Panc1 (cell line): ENCODE data around the gene HDAC1.

Experiments used
- POLR2AphosphoS5 ChIP-seq: IDR thresholded peaks from 2 replicates; pipeline ENCODE4 v1.6.1; 2012; ENCODE audit warnings: mild to moderate bottlenecking, low read depth, low read length, moderate library complexity
- REST ChIP-seq, 2 experiments: IDR thresholded peaks; 2 replicates each; pipeline ENCODE4 v1.6.1; 2011 to 2012; ENCODE audit warnings: low read depth in 2 of 2, control low read depth in 1 of 2, low read length in 1 of 2, mild to moderate bottlenecking in 1 of 2, moderate library complexity in 1 of 2; ENCODE audit not compliant: insufficient read depth in 1 of 2
- TCF7L2 ChIP-seq: IDR thresholded peaks from 2 replicates; pipeline ENCODE4 v1.6.1; 2011; ENCODE audit warnings: mild to moderate bottlenecking, low read depth, low read length, inconsistent platforms
- TF ChIP-seq, protein P1 (sequence below): fragments of 450-650 bp; IDR thresholded peaks from 2 replicates; pipeline ENCODE4 v1.5.1; 2017; ENCODE audit warnings: mild to moderate bottlenecking

GRCh38 chr1:32255072-32256071, 36.5 kb upstream of the HDAC1 start:
- TF ChIP-seq, protein P1, sequence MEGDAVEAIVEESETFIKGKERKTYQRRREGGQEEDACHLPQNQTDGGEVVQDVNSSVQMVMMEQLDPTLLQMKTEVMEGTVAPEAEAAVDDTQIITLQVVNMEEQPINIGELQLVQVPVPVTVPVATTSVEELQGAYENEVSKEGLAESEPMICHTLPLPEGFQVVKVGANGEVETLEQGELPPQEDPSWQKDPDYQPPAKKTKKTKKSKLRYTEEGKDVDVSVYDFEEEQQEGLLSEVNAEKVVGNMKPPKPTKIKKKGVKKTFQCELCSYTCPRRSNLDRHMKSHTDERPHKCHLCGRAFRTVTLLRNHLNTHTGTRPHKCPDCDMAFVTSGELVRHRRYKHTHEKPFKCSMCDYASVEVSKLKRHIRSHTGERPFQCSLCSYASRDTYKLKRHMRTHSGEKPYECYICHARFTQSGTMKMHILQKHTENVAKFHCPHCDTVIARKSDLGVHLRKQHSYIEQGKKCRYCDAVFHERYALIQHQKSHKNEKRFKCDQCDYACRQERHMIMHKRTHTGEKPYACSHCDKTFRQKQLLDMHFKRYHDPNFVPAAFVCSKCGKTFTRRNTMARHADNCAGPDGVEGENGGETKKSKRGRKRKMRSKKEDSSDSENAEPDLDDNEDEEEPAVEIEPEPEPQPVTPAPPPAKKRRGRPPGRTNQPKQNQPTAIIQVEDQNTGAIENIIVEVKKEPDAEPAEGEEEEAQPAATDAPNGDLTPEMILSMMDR, result no peak
- TF ChIP-seq REST (IDR thresholded peaks at IDR 0.05; ENCODE audit: insufficient read depth in 1 of 2, low read depth in 2 of 2, low read length in 1 of 2), result no peak
- no peak for TF ChIP-seq POLR2AphosphoS5
- no peak for TF ChIP-seq TCF7L2
